HUDEP-2 (cell line): ENCODE data around the gene KCNJ6.
A peak's percentile ranks its signal among the peaks of the same experiment; 100 is the strongest.
"Not testable (repeated sequence)": the region's sequence is repeated elsewhere in the genome, so short reads cannot be mapped to it uniquely, and the experiment has no call there.

Experiments
- DNase-seq, 76 experiments: peaks; one replicate each; lab custom pipeline; 2025; ENCODE audit not compliant: unreplicated experiment in 76 of 76; lab: John Stamatoyannopoulos, UW

The KCNJ6 gene

DNA sequence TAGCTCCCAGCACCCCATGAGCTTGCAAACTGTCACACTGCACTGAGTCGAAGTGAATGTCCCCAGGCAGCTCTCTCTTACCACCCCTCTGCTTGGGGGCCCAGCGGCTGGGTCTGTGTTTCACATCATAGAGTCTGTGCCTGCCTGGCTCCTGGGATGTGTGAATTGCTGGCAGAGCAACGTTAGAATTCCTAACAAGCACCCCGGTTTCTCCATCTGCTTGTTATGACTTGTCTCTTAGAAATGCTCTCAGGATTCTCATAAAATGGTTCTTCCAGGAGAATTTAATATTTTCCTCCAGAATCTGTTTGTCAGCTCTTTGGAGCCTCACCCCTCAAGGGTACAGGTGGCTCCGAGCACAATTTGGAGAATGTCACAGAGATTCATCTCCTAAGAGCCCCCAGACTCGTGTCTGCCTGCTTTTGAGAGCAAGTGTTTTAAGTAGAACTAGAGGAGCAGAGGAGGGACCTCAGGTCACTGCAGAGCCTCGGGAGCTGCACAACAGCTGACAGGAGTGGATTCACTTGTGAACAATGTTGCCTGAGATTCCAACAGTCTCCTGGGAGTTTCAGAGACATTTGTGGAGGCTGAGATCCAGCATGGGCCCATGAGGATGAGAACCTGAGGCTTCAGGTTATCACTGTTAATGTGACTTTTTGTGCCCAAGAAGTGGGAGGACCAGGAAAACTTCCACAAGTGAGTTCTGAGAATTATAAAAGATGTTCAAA is 131.5 kb downstream of the KCNJ6 start:
- DNase-seq = no peak

DNA sequence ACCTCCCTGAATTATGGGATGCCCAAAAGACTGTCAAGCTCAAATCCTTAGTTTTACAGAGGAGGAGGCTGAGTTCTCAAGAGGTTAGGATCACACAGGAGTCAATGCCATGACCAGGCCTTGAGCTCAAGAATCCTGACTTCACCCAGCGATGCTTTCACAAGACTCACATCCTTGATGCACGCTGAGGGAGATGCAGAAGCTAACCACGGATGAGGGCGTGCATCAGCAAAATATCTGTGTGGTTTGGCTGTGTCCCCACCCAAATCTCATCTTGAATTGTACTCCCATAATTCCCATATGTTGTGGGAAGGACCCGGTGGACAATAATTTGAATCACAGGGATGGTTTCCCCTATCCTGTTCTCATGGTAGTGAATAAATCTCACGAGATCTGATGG is 133.2 kb downstream of the KCNJ6 start:
- no peak for DNase-seq

DNA sequence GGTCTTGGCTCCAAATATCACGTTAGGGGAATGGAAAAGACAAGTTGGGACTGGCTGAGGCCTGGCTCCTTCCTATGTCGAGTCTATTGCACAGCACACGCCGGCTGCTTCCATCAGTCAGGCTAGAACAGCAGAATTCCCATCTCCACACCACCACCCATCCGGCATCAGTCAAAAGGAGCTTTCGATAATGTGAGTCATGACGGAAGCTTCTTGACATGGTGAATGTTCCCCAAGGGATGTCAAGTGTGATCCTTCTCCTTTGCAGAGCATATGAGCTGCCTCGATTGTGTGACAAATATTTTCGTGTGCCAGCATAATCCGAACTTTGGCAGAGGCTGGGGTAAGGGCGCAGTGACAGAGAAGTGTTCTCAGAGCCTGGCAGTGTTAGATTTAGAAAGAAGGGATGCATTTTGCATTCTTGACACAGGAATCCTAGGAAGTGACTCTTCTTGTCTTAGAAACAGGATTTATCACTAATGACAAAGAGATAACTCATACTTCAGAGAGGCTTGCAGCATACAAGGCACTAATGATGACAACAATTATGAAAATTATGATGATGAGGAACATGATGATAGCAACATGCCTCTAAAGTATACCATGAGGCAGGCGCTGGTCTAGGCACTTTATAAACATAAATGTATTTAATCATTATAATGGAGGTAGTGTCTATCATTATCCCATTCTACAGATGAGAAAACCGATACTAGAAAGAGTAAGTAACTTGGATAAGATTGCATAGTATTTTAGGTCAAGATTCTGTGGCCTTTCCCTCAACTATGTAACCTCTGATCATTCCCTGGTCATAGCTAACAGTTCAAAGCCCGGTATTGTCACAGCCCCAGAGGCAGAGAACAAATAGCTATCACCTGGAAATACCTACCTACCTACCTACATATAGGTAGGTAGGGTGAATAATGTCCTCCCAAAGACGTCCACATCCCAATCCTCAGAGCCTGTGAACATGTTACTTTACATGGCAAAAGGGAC is 135.0 kb downstream of the KCNJ6 start:
- no peak for DNase-seq

DNA sequence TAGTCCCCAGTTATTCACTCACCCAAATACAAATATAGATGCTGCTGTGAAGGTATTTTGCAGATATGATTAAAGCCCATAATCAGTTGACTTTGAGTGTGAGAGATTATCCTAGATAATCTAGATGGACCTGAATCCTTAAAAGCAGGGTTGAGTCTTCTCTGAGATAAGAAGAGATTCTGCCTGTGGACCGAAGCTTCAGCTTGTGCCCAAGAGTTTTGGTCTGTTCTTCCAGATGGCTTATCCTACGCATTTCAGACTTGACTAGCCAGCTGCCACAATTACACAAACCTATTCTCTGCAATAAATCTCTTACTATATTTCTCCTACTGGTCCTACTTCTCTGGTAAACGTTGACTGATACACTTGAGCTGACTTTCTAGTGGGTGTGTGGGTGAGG is 145.1 kb downstream of the KCNJ6 start:
- no peak for DNase-seq

DNA sequence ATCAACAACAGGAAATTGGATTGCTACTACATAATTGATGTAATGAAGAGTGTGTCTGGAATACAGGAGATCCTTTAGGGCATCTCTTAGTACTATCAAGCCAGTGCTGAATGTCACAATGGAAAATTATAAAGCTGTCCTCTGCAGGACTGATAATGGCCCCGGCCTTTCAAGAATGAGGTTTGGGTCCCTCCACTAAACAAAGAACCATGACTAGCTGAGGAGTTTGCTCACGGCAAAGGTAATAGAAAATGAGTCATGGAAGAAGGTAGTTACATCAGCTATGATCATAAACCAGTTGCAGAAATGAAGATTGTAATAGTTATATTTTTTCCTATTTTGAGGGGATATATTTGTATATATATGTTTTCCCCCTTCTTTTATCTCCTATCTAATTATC is 145.8 kb downstream of the KCNJ6 start:
- no peak for DNase-seq

DNA sequence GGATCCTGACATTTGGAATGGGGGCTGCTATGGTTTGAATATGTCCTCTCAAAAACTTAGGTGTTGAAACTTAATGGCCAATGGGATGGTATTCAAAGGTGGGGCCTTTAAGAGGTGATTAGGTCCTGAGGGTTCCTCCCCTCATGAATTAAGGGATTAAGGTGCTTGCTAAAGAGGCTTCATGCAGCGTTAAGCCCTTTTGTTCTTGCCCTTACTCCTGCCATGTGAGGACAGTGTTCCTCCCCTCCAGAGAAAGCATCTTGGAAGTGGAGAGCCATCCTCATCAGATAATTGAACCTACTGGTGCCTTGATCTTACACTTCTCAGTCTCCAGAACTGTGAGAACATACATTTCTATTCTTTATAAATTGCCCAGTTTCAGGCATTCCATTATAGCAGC is 146.6 kb downstream of the KCNJ6 start:
- DNase-seq = no peak

DNA sequence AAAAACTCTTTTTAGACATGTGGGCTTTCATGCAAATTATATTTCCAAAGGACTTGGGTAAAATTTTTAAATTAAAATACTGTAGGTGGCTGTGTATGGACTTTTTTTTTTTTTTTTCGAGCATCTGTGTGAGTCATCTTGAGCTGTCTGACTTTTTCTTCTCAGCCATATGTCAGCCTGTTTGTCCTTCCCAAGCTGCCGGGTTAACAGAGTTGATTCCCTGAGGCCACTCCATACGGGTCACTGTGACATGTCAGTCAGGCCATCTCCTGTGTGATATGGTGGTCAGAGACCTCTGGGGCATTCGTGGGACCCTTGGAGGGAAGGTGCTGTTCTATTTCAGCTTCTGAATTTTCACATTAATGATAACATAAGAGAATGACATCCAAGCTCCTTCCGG is 148.3 kb downstream of the KCNJ6 start:
- DNase-seq = no peak

DNA sequence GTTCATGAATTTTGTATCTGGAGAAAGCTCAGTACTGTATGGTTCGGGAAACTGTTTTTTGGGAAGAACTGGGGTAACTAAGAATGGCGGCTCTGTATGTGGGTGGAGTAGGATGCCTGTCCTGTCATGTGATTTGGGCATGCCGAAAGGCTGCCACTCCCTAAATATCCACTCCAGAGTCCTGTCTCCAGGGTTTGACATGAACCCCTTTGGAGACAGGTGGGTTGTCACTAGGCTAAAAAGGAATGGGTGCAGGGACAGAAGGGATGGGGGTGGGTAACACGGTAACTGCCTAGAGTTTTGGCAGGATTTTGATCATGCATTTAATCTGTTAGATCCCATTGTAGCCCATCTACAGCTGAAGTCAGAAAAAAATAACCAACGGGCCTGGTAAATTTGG is 150.1 kb downstream of the KCNJ6 start:
- DNase-seq = no peak

DNA sequence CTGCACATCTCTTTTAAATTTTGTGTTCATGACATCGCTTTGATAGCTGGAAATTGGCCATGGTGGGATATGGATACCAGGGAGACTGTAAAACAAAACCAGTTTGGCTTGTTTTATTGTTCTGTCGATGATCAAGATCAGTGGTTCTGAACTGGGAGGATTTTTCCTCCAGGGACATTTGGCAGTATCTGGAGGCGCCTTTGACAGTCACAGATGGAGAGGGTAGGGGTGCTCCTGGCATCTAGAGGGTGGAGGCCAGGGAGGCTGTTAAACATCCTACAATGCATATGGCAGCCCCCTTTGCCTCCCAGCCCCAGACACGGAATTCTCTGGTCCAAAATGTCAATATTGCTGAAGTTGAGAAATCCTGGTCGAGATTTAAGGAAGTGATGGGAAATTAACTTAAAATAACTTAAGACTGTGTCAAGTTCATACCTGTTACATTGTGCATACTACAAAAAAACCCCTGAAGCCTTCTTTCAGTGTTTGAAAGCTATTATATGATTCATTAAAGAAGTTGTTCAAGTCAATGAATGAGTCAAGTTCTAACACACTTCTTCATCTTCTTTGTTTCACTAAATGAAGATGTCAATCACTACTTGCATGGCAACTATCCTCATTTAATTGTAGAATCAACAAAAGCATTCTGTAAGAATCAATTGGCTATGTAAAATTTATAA is 150.9 kb downstream of the KCNJ6 start:
- DNase-seq = no peak

DNA sequence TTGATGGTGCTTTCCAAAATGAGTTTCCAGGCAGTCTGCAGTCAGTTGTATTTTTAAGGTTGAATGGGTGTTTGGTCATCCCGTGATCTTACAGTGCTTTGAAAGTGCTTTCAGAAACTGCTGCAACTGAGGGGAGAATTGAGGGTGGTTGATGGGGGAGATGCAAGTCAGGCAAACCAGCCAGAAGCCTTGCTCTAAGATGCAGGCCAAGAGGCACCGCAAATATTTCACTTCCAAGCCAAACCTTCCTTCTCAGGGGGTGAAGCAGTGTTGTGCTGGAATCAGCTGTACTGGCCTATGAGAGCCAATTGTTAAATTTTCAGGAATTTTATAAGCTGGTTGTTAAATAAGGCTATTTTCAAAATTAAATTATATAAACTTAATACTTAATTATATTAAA is 151.6 kb downstream of the KCNJ6 start:
- no peak for DNase-seq

DNA sequence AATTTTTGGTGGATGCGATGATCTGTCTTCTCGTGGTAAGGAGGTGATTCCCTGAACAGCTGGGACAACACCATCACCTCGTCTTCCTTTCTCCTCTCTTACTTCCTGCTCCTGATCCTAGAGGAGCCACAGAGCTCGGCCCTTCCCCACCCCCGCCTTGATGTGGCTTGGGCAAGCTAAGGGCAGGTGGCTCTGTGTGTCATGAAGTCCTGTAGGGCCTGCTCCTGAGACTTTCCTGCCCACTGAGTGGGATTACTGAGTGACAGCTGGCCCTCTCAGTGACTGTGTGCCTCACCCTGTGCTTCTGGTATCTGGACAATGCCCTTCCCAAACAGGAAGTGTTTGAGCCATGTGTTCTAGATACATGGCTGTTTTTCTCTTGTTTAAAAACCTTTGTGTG is 153.0 kb downstream of the KCNJ6 start:
- no peak for DNase-seq

DNA sequence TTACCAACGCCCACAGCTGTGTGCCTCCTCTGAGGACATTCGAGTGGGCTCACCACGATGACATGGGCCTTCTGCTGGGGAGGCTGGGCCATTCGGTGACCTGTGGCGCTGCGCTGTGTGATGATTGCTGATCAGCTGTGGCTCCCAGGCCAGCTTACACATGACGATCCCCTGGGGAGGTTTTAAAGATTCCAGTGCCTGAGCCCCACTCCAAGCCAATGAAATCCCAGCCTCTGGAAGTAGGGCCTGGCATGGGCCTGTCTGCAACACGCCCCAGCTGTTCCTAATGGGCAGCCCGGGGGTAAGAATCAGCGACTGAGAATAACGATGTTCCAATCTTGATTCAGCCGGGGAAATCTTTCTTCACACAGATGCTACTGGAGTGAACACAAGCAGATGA is 153.7 kb downstream of the KCNJ6 start:
- DNase-seq = no peak

DNA sequence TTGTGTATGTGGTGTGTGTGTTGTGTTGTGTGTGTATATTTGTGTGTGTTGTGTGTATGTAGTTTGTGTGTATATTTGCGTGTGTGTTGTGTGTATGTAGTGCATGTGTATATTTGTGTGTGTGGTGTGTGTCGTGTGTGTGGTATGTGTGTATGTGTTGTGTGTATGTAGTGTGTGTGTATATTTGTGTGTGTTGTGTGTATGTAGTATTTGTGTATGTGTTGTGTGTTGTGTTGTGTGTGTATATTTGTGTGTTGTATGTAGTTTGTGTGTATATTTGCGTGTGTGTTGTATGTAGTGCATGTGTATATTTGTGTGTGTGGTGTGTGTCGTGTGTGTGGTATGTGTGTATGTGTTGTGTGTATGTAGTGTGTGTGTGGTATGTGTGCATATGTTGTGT is 154.9 kb downstream of the KCNJ6 start:
- not testable (repeated sequence) for DNase-seq

DNA sequence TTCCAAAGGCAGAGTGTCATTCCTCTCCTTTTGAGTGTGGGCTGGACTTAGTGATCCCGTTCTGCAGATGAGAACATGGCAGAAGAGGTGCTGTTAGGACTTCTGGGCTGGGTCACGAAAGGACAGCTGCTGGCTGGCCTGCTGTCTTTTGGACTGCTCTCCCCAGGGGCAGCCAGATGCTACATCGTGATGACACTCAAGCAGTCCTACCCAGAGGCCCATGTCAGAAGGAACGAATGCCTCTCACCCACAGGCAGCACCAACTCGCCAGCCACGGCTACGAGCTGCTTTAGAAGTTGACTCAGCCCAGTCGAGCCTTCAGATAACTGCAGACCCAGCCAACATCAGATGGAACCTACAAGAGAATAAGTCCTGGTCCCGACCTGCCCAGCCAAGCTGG is 156.5 kb downstream of the KCNJ6 start:
- no peak for DNase-seq

DNA sequence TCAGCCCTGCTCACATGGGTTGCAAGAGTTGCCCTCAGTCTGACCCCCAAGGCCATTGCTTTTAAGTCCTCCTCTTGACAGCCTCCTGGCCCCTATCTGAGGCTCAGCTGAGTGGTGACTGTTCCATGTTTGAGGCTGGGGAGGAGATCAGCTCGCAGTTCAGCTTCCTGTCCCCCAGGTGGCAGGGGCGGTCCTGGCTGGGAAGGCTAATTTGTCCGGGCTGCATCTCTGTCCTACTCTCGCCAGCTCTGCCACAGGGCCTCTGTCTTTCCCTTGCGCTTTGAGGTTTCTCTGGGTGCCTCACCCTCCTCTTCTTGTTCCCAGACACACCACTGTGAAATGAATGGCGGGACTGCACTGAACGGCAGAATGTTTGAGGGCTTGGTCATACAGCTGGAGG is 157.3 kb downstream of the KCNJ6 start:
- peak in 17 of 76 experiments; percentile 3 to 56 (median 22) for DNase-seq

DNA sequence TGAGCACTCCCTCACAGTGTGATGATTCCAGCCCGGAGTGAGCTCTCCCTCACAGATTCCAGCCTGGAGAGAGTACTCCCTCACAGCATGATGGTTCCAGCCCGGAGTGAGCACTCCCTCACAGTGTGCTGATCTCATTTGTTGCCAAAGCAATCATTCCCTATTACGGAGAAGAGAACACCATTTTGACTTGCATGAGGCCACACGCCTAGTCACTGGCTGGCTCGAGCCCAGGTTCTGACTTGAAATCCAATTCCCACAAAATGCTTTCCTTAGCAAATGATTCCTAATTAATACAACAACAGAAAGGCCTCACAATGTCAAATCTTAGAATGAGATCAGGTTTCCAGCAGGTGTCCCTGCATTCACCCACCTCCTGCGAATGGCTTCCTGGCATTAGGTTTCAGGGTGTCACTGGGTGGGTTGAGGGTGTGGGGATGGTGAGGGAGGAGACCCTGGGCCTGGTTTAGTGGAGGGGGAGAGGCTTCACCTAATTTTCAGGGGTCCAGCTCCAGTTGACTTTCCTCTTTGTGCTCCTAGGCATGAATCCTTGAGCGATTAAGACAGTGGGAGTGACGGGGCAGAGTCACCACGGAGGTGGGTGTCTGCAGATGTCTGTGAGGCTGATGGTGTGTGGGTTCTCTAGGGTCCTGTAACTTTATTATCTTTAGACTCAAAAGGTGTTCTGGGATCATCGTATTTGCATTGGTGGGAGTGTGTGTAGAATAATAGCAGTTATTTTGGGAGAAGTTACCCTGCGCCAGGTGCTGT is 158.5 kb downstream of the KCNJ6 start:
- DNase-seq = no peak

DNA sequence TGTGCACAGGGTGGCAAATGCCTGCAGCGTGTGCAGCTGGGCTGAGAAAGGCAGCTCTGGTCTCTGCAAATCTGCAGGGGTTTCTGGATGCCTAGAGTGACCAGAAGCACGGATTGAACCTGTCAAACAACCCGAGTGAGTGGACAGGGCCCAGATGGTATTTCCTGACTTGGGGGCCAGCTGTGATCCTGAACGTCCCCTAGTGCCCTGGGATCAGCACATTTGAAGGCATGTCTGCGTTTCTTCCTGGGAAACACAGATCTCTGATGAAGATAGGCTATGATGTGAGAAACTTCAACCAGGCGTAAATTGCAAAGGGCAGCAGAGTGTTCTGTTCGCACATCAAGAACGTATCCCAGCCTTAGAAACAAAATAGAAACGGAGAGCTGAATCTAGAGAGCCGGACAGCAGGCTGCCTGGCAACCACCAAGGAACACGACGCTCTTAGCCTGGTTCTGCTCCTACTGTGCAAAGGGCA is 163.1 kb downstream of the KCNJ6 start:
- DNase-seq = no peak

DNA sequence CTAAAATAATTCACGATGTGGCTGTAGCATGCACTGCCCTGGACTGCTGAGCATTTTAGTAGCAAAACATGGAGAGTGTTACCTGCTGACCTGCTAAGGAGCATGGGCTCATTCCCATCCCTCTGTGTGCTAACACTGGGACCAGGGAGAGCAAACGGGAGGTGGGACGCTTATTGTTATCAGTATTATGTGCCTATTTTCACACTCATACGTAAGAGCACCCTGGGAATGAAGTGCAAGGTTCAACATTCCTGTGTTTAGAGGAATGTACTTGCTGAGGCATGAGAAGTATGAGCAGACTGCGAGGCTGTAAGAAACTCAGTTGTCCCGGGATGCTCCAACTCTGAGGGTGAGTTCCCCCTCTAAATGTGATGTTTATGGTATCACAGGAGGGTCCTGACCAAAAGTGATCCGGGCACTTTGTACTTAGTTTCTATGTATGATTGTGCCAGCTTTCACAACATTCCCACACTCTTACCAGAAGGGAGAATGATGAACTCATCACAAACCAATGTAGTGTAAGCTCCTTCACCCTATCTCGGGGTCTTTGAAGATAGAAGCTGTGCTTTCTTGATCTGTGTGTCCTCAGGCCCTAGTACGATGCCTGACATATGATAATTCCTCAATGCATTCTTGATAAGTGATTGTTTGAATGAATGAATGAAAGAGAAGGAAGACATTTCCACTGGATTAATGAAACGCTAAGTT is 164.8 kb downstream of the KCNJ6 start:
- no peak for DNase-seq

DNA sequence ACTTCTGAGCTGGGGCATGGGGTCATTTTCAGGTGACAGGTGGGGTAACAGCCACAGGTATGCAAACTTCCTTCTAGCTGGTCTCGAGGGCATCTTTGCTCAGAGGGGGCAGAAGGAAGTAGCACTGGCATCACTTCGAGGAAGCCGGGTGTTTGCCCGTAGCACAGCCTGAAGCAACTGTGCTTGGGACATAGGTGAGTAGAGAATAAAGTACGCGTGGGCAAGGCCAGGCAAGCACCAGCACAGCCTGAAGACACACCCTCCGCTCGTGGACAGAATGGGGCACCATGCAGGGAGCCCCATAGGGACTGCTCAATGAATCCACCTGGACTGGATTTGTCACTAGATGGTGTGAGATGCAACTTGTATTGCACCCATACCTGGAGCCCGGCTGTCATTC is 167.1 kb downstream of the KCNJ6 start:
- DNase-seq = no peak

DNA sequence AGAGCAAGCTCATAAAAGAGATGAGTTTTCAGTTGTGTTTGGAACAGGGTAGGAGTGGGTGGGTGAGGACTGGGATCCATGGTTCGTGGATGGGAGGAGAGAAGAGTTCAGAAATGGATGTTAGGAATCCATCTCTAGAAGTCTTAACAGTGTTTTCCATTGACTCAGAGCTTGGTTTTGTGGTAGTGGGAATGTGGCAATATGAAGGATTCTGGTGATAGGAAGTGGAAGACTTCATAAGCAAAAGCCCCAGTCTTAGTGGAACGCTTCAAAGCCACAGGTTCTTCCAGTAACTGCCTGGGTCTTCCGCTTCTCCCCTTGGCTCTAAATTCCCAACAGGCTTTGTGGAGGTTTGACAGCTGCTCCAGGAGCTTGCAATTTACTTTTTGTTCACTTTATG is 167.9 kb downstream of the KCNJ6 start:
- DNase-seq = no peak
